T-helper 22 cell (primary cell): ENCODE results near the gene LRP1.

Experiments
- DNase-seq: peaks from one replicate; pipeline ENCODE4 v3.0.0-alpha.2; 2020; ENCODE audit warnings: low read depth

Gene LRP1

DNA sequence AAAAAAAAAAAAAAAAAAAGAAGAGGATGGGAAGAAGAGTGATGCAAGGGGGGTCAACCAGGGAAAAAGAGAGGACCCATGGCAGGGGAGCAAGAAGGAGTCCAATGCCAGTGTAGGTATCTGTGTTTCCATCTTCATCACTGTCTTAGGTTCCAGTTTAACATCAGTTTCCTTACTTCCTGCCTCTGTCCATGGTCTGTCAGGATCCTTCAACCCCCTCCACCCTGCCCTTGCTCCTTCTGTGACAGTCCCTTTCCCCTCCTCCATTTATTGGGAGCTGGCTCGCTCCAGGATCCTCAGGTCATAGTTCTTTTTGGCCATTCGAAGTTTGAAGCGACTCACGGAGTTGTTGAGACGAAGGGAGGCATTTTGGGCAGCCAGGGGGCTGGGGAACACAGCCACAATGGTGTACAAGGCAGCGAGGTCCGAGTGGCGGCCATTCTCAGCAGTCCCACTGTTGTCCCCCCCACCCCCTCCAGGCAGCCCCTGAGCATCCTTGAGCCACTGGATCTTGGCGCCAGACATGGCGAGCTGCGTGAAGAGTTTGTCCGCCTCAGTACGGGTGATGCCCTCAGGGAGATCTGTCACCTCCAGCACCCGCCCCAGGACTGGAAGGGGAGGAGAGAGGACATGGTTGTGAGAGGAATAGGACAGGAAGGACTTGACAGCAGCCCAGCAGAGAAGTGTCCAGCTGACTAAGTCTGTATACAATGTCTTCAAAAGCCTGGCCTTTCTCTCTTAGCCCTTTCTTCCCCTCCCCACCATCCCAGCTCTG, 126.4 kb downstream of the LRP1 start:
- no peak for DNase-seq

DNA sequence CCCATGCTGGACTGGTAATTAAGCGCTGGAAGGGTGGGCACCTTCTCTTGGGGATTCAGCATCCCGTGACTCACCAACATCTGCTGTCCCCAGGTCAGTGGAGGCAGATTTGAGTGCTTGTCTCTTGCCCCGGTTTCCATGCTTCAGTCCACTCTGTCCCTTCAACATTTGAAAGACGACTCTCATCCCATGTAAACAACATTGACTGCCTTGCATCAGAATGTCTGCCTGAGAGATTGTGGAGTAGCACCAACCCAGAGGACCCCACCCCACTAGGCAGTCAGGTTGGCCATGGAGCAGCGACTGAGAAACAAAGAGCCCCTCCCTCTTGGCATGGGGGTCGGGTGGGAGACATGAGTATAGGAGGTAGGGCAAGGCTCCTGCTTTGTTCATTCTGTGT, 127.6 kb downstream of the LRP1 start:
- DNase-seq: no peak

DNA sequence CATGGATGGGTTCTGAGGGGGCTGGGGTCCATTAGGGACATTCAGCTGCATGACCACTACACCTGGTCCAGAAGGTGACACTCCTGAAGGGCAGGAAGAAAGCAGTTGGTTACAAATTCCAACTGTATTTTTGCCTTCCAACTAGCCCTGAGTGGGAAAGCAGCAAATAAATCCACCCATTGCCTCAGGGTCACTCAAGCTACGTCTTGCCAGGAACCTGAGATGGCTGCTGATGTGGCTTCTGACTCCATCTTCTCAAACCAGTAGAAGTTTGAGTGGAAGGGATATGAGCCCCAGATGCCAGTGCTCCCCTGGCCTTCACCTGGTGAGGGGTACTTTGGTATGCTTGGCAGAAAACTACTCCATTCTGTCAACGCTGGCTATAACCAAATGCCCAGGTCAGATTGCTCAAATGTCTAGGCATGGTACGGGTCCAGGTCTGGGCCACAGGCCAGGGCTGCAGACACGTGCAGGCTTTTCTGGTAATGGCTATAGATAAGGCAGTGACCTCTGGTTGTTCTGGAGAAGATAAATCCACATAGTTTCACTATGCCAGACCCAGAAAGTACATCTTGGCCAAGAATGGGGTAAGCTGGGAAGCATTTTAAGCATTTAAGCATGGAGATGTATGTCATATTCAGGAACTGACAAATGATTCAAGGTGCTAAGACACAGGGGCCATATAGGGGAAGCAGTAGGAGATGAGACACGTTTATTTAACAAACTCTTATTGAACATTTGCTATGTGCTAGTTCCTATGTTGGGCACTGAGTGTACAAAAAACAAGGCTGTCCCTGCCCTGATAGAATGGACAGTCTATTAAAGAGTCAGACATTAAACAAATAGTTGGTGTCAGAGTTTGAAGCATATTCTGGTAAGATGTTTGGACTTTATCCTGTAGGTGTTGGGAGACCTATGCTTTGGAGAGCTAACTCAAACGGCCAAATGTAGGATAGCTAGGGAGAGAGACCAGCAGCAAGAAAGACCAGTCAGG, 131.0 kb downstream of the LRP1 start:
- DNase-seq: no peak

DNA sequence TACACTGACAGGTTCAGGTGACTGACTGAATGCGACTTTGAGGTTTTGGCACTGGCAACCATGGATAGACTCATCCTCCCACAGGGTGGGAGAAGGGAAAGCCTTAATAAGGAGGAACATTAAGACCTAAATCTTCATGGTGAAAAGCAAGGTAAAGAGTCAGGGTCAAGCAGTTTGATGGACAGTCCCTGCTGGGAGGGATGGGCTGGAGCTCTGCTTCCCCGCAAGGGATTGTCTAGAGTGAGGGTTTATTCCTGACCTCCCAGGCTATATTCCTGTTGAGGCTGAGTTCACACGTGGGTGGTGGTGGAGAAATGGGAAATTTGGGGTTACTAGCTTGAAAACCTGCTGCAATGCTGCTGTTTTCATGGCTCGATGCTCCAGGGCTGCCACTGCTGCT, 132.1 kb downstream of the LRP1 start:
- no peak for DNase-seq

DNA sequence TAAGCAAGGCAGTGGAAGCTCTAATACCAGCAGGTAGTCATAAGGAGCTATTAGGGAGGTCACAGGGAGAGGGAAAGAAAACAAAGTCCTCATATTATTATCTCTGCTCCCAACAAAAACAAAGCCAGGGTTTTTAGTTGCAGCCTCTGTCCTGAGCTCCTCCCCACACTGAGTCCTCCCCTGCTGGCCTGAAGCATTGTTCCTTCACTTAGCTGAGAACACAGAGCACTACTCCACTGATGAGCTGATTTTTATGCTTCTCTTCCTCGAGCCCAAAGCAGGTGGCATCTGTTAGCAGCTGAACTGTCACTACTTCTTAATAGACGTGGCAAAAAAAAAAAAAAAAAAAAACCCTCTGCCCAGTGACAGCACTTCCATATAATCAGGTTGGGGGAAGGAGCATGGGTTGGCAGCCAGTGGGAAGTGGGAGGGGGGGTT, 133.2 kb downstream of the LRP1 start:
- DNase-seq: no peak

DNA sequence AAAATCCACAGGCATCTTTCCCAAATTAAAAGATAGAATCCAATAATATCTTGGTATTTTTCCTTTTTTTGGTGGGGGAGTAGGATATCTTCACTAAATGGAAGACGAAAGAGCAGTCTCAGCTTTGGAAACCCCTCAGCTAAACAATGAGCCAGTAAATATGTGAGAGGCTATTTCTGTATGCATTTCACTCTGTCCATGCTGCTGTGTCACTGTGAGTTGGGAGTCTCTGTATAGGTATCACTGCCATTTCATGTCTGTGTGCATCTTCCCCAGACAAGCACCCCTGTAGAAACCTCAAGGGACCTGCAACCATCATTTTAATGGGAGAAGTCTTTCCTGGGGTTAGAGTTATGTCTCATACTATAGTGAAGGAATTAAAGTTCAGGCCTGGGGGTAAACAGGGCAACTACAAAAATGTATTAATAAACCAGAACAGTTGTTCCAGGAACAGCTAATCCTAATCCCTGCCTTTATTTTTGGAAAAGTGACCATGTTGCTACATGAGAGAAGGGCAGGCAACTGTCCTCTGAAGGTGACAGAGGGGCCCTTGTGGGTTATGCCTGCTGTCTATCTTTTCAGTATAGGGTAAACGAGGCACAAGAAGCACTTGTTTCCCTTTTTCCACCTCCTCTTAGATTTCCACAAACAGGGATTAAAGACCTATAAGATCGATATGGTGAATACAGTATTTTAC, 134.0 kb downstream of the LRP1 start:
- DNase-seq: no peak
